GM12878 (cell line): Measurements from ENCODE around the gene CAMK2G. TPM values are rescaled to one million over a fixed set of nuclear protein-coding genes. Genes with fewer than 3 reads are reported as not detected.
A peak's percentile ranks its signal among the peaks of the same experiment; 100 is the strongest.

ENCODE experiments used
- ATAC-seq: fragments of 200-7000 bp; cut with Tn5 transposase; 3 replicates; pipeline ENCODE4 v1.9.1; 2020; ENCODE audit warnings: mild to moderate bottlenecking, moderate library complexity
- BruUV-seq: library from RNA; stranded (reverse); fragments of 400-500 nt; replicated peaks from 2 replicates; lab custom pipeline; 2021; lab: Mats Ljungman, UMichigan
- CTCF ChIA-PET: fragments of 300-600 bp; sonication (Branson Sonifier 250); formaldehyde crosslinking; extraction: SDS; loops from one replicate; lab custom pipeline; 2021; ENCODE audit warnings: inconsistent platforms; lab: Yijun Ruan, JAX
- POLR2A ChIA-PET: fragments of 350-600 bp; formaldehyde crosslinking; extraction: SDS; loops from one replicate; lab custom pipeline; 2021; ENCODE audit warnings: inconsistent platforms; lab: Charles Lee
- RAD21 ChIA-PET: fragments of 300-600 bp; sonication (Branson Sonifier 250); formaldehyde crosslinking; loops from one replicate; lab custom pipeline; 2023; ENCODE audit warnings: antibody characterized with exemption; ENCODE audit not compliant: unreplicated experiment; lab: Charles Lee
- SMC1A ChIA-PET: fragments of 300-600 bp; sonication (Branson Sonifier 250); formaldehyde crosslinking; loops from one replicate; lab custom pipeline; 2023; ENCODE audit not compliant: unreplicated experiment, uncharacterized antibody; lab: Charles Lee
- DNase-seq: peaks from one replicate; pipeline ENCODE4 v3.0.0-alpha.2; 2011; ENCODE audit warnings: low read depth, low spot score
- FAIRE-seq: peaks from 3 replicates; lab custom pipeline; 2011; peaks lifted over from hg19 to GRCh38; lab: Jason Lieb, UNC
- H2AFZ ChIP-seq: 2 replicates; pipeline ENCODE4 v1.6.0; 2011; ENCODE audit warnings: low read depth, low read length, control low read depth; ENCODE audit not compliant: control insufficient read depth
- H3K27ac ChIP-seq: 2 replicates; pipeline ENCODE4 v1.5.1; 2011; ENCODE audit warnings: control low read depth; ENCODE audit not compliant: control insufficient read depth, insufficient read depth
- H3K27me3 ChIP-seq, 2 experiments: replicated peaks in 1 of 2; 2 replicates each; pipeline versions ENCODE4 v1.6.0 to v1.6.1; 2011; ENCODE audit warnings: low read length in 1 of 2; ENCODE audit not compliant: control insufficient read depth in 2 of 2, insufficient read depth in 2 of 2
- H3K36me3 ChIP-seq, 2 experiments: 2 replicates each; pipeline ENCODE4 v1.5.1; 2011; ENCODE audit warnings: low read length in 1 of 2; ENCODE audit not compliant: control insufficient read depth in 2 of 2, insufficient read depth in 2 of 2
- H3K4me1 ChIP-seq: 2 replicates; pipeline ENCODE4 v1.6.1; 2011; ENCODE audit warnings: mild to moderate bottlenecking, low read length, moderate library complexity, mixed read lengths; ENCODE audit not compliant: control insufficient read depth, insufficient read depth
- H3K4me2 ChIP-seq: 2 replicates; pipeline ENCODE4 v1.6.0; 2011; ENCODE audit warnings: control low read depth; ENCODE audit not compliant: control insufficient read depth, insufficient read depth
- H3K4me3 ChIP-seq: fragments of 200-600 bp; sonication (generic); 2 replicates; pipeline ENCODE4 v1.5.1; 2016
- H3K79me2 ChIP-seq: 2 replicates; pipeline ENCODE4 v1.6.0; 2011; ENCODE audit warnings: low read length; ENCODE audit not compliant: control insufficient read depth, insufficient read depth
- H3K9ac ChIP-seq: 2 replicates; pipeline ENCODE4 v1.8.0; 2011; ENCODE audit warnings: low read length, control low read depth, mixed read lengths; ENCODE audit not compliant: control insufficient read depth, insufficient read depth
- H3K9me3 ChIP-seq: replicated peaks from 3 replicates; pipeline ENCODE4 v1.5.1; 2011; ENCODE audit warnings: mild to moderate bottlenecking, low read length; ENCODE audit not compliant: control insufficient read depth, insufficient read depth
- H4K20me1 ChIP-seq: 2 replicates; pipeline ENCODE4 v1.6.0; 2011; ENCODE audit not compliant: control insufficient read depth, insufficient read depth
- EZH2 ChIP-seq: IDR thresholded peaks from 2 replicates; pipeline ENCODE4 v1.6.1; 2012; ENCODE audit warnings: low read depth, mild to moderate bottlenecking, control low read depth, inconsistent platforms, low read length, borderline replicate concordance; ENCODE audit not compliant: control insufficient read depth
- MTA2 ChIP-seq: fragments of 450-650 bp; IDR thresholded peaks from 2 replicates; pipeline ENCODE4 v1.6.1; 2016; ENCODE audit warnings: low read depth, mild to moderate bottlenecking, moderate library complexity
- WRNIP1 ChIP-seq: IDR thresholded peaks from 2 replicates; pipeline ENCODE4 v1.6.1; 2011; ENCODE audit warnings: low read depth, low read length, improper control_type of control experiment, borderline replicate concordance
- ZNF24 ChIP-seq: fragments of 450-650 bp; IDR thresholded peaks from 2 replicates; pipeline ENCODE4 v1.6.1; 2017; ENCODE audit warnings: antibody characterized with exemption, mild to moderate bottlenecking
- ZNF384 ChIP-seq: IDR thresholded peaks from 2 replicates; pipeline ENCODE4 v1.6.1; 2012; ENCODE audit warnings: low read depth, mild to moderate bottlenecking, low read length, improper control_type of control experiment, borderline replicate concordance
- ZNF622 ChIP-seq: fragments of 450-650 bp; IDR thresholded peaks from 2 replicates; pipeline ENCODE4 v1.6.1; 2017; ENCODE audit warnings: mild to moderate bottlenecking, inconsistent platforms
- WGBS: methylation state at CpG from one replicate; pipeline ENCODE4 v1.1.6; 2016; ENCODE audit warnings: low lambda C conversion rate; ENCODE audit not compliant: insufficient replicate concordance, insufficient coverage; ENCODE audit errors: missing lambda C conversion rate; 5-methylcytosine and 5-hydroxymethylcytosine counted together
- in situ Hi-C: fragments of 300-500 bp; cut with MboI; formaldehyde crosslinking; loops from 9 replicates; pipeline ENCODE4 v1.14.3; 2018; ENCODE audit warnings: mixed read lengths
- intact Hi-C: fragments of 100-400 bp; cut with micrococcal nuclease; formaldehyde crosslinking; loops from one replicate; pipeline ENCODE4 v1.14.2; 2022; ENCODE audit not compliant: unreplicated experiment
- polyA plus RNA-seq, 11 experiments: library from polyadenylated mRNA; depleted of rRNA in 4 of 11; unstranded in 6 of 11; stranded (reverse) in 5 of 11; fragments of >200 nt; fragmentation: Nextera tagmentation in 4 of 11; fragmentation: Illumina TruSeq in 1 of 11; extraction: Ambion mirVana in 4 of 11; extraction: Trizol in 1 of 11; gene quantifications; 1 replicate in 1 of 11; 2 replicates in 10 of 11; pipeline versions ENCODE4 v1.2.1 to v1.2.3, GENCODE V29; 2011 to 2016; ENCODE audit warnings: inconsistent platforms in 2 of 11, missing spikeins in 2 of 11, low read depth in 1 of 11
- total RNA-seq, 4 experiments: library from RNA; depleted of rRNA in 3 of 4; stranded (reverse); fragments of >200 nt in 3 of 4; fragmentation: Illumina TruSeq in 1 of 4; extraction: Trizol in 1 of 4; gene quantifications; 2 replicates each; pipeline versions ENCODE4 v1.2.1 to v1.2.3, GENCODE V29; 2013 to 2021
- TF ChIP-seq, protein P1 (sequence below): fragments of 450-650 bp; IDR thresholded peaks from 2 replicates; pipeline ENCODE4 v1.6.1; 2016; ENCODE audit warnings: mild to moderate bottlenecking
- TF ChIP-seq, protein P2 (sequence below): fragments of 450-650 bp; IDR thresholded peaks from 2 replicates; pipeline ENCODE4 v1.6.1; 2018; ENCODE audit warnings: borderline replicate concordance, mild to moderate bottlenecking; ENCODE audit not compliant: partially characterized antibody

The CAMK2G gene
- total and polyA plus RNA-seq, 10 of the 15 experiments (the other 5 are each of a cell fraction or from before 2014, with no cell fraction given), result 5.5 to 24.3 (median 16.9) TPM

DNA sequence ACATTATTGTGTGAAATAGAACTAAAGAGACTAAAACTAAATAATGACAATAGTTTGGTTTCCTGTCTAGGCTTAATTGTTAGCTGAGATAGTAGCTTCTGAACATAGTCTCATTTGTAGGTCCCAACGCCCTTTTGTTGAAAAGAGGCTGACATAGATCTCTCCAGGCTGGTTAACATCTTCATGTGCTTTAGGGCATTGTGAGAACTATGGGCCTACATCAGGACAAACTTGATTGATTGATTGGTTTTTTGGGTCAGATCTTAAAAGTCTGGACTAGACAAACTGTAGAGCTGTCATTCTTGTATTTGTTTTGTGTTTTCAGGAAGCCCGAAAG, 91.6 kb downstream of the CAMK2G start:
- in situ Hi-C loops, result no loop called here
- no peak overlapping the region for H2AFZ ChIP-seq

More for the DNA sequence above, 91.6 kb downstream of the CAMK2G start:
- RAD21 ChIA-PET, result interaction anchor here (0.7 to 1.9 kb wide), 3 partner anchors 28 to 97 kb away, joined by 3 to 10 read pairs (median 3); no protein-coding TSS in a partner anchor
- ATAC-seq (no peak), FAIRE-seq (no peak), DNase-seq (no peak)
- H3K79me2 ChIP-seq, result peaks cover 66% of the 10 kb centered on the region
- H4K20me1 ChIP-seq, result no peaks in the 10 kb centered on the region
- H3K27me3 ChIP-seq, result no peaks in the 10 kb centered on the region
- CTCF ChIA-PET, result interaction anchor here (0.9 to 4.5 kb wide), 4 partner anchors 10 to 97 kb away, joined by 3 to 40 read pairs (median 4); a partner anchor contains a TSS
- SMC1A ChIA-PET, result interaction anchor here (1.2 to 4.9 kb wide), 9 partner anchors 10 to 122 kb away, joined by 3 to 31 read pairs (median 5); partner anchors contain the start of gene SEC24C
- no peak for TF ChIP-seq MTA2
- TF ChIP-seq ZNF622, result no peak
- TF ChIP-seq ZNF24, result 0 out of 2 replicates have a peak, but pooled peaks have one; percentile 4
- no peak for TF ChIP-seq EZH2
- TF ChIP-seq ZNF384, result no peak
- TF ChIP-seq, protein P1, sequence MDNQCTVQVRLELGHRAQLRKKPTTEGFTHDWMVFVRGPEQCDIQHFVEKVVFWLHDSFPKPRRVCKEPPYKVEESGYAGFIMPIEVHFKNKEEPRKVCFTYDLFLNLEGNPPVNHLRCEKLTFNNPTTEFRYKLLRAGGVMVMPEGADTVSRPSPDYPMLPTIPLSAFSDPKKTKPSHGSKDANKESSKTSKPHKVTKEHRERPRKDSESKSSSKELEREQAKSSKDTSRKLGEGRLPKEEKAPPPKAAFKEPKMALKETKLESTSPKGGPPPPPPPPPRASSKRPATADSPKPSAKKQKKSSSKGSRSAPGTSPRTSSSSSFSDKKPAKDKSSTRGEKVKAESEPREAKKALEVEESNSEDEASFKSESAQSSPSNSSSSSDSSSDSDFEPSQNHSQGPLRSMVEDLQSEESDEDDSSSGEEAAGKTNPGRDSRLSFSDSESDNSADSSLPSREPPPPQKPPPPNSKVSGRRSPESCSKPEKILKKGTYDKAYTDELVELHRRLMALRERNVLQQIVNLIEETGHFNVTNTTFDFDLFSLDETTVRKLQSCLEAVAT, result no peak
- TF ChIP-seq WRNIP1, result no peak
- TF ChIP-seq, protein P2, sequence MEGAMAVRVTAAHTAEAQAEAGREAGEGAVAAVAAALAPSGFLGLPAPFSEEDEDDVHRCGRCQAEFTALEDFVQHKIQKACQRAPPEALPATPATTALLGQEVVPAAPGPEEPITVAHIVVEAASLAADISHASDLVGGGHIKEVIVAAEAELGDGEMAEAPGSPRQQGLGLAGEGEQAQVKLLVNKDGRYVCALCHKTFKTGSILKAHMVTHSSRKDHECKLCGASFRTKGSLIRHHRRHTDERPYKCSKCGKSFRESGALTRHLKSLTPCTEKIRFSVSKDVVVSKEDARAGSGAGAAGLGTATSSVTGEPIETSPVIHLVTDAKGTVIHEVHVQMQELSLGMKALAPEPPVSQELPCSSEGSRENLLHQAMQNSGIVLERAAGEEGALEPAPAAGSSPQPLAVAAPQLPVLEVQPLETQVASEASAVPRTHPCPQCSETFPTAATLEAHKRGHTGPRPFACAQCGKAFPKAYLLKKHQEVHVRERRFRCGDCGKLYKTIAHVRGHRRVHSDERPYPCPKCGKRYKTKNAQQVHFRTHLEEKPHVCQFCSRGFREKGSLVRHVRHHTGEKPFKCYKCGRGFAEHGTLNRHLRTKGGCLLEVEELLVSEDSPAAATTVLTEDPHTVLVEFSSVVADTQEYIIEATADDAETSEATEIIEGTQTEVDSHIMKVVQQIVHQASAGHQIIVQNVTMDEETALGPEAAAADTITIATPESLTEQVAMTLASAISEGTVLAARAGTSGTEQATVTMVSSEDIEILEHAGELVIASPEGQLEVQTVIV, result no peak
- 50% methylated on average over 2 of the region's 2 CpGs for WGBS
- peaks cover 10% of the 10 kb centered on the region for H3K4me1 ChIP-seq
- H3K9me3 ChIP-seq, result no peaks in the 10 kb centered on the region
- peak overlapping the region; percentile 91 for H3K4me3 ChIP-seq
- POLR2A ChIA-PET, result interaction anchor here (1.3 to 5.0 kb wide), 7 partner anchors 10 to 184 kb away, joined by 3 to 40 read pairs (median 15); partner anchors contain the start of gene SEC24C
- 0 out of 2 replicates have a peak overlapping the region, but pooled peaks have one; percentile 75 for H3K27ac ChIP-seq
- intact Hi-C loops, result loop anchor here (10.0 kb wide), 1 partner anchor 128 kb away; the partner anchor contains the start of gene SYNPO2L
- peaks cover 0 to 3% of the 10 kb centered on the region in 2 experiments; a peak in 1 of 4 replicates for H3K36me3 ChIP-seq
- TSS peak; percentile 67 for BruUV-seq
- H3K9ac ChIP-seq, result peak overlapping the region; percentile 93
- H3K4me2 ChIP-seq, result peak overlapping the region; percentile 90
